ENCODE results near the gene IPO9.

Gene IPO9

DNA sequence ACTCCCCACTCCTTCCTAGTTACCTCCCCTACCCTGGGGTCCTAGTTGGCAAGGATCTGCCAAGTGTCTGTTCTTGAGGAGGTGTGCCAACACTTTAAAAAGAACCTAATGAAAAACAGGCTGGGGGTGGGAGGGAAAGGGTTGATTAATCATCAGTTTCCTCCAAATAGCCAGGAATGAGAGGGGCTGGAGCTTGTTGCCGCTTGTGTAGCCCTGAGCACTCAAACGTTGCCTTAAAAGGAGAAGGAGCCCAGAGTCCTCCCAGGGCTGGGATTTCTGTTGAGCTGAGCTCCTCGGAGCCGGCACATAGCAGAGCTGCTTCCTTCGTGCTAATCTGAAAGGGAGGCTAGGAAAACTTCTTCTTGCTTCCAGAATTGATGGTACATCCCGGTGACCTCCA is 75.6 kb downstream of the IPO9 start:
- DNase-seq (ENCODE audit: low read depth, low spot score), result no peak

DNA sequence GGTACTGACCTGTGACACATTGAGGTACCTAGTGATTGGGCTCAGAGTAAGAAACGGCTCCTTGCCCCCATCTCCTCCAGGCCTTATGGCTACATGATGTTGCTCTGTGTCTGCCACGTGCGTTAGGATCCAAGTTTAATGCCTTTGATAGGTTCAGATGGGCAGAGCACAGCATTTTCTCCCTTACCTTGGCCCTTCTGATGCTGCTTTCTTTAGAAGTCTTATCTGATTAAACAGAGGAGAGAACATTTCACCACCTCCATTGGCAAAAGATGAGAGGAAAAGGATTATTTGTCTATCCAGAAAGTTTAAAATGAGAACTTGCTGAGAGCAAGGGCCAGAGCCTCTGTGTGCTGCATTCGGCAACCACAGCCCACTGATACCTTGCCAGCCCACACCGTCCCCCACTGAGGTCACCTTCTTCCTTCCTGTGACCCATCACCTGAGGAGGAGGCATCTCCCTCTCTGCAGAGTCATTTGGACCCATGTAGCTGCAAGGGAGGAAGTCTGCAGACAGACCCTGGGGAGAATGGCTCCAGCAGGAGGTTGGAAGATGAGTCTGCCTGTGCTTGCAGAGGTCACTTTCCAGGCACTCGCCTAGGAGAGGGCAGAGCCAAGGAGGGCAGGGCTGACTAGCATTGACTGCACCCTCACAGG is 76.4 kb downstream of the IPO9 start:
- DNase-seq (ENCODE audit: low read depth, low spot score), result no peak

DNA sequence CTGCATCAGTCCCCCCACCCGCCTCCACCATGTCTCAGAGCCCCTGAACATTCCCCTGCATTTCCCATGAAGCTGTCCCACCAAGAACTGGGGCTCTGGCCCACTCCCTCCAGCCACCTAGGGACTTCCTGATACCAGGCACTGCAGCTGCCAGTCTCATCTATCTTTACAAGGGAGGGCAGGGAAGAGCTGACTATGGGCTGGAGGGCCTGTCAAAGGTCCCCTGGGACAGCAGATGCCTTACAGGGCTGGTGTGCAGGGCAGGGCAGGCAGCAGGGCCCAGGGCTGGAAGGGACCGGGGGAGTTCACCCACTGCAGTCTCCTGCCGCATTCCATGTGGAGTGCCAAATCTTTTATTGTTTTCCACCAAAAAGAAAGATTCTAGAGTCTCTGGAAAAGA is 77.4 kb downstream of the IPO9 start:
- no peak for DNase-seq (ENCODE audit: low read depth, low spot score)

DNA sequence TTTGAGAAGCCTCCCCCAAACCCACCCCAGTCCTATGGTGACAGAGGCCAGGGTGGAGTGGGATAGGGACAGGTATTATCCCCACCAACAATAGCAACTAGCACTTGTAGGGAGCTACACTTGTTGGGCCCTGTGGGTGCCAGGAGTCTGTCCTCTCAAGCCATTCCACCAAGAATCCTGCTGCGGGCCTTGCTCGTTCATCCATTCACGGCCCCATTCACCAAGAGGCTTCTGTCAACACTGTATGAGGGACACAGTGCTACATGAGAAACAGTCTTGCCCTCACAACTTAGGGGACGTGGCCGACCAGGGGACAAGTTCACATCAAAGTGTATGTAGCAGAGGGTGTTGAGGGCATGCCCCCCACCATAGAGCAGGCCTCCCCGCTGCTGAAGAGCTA is 78.7 kb downstream of the IPO9 start:
- DNase-seq (ENCODE audit: low read depth, low spot score), result no peak

DNA sequence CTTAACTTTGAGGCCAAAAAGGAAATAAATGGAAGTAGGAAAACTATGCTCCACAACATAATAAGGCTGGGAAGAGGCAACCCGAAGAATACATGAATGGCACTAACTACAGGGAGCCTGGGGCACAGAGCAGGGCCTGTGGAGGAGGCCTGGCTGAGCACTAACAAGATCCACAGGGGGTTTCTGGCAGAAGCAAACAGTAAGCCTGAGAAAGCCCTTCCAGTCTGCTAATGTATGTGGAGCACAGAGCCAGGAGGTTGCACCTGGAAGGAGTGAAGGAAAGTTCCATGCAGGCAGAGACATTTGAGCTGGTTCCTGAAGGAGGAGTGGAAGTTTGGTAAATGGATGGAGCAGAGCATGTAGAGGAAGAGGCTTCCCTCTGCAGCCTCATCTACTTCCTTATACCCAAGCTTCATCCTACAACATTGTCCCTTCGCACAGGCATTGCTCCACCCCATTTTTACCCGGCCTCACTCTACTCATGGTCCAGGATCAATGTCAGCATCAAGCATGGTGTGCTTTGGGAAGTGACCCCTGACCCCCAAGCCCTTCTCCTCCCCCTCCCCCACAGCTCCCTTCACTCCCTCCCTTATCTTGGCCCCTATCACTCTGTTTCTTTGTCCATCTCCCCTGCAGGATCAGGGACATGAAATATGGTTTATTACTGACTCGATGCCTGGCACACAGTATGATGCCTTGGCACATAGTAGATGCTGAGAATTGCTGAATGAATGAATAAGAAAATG is 83.0 kb downstream of the IPO9 start:
- peak; percentile 79 for DNase-seq (ENCODE audit: low read depth, low spot score)

DNA sequence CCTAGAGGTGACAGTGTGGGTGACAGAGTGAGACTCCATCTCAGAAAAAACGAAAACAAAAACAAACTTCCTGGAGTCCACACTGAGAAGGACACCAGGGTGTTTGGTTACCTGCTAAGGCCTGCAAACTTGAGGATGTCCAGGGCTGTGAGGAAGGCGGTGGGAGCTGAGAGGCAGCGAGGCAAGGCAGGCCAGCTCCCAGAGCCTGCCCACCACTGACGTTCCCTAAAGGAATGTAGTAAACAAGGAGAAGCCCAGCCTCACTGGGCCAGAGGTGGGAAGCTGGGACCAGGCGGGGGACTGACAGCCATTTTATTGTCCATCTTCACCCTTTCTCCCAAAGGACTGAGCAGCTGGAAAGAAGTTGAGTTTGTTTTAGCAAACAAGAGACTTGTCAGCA is 83.9 kb downstream of the IPO9 start:
- DNase-seq (ENCODE audit: low read depth, low spot score), result no peak

DNA sequence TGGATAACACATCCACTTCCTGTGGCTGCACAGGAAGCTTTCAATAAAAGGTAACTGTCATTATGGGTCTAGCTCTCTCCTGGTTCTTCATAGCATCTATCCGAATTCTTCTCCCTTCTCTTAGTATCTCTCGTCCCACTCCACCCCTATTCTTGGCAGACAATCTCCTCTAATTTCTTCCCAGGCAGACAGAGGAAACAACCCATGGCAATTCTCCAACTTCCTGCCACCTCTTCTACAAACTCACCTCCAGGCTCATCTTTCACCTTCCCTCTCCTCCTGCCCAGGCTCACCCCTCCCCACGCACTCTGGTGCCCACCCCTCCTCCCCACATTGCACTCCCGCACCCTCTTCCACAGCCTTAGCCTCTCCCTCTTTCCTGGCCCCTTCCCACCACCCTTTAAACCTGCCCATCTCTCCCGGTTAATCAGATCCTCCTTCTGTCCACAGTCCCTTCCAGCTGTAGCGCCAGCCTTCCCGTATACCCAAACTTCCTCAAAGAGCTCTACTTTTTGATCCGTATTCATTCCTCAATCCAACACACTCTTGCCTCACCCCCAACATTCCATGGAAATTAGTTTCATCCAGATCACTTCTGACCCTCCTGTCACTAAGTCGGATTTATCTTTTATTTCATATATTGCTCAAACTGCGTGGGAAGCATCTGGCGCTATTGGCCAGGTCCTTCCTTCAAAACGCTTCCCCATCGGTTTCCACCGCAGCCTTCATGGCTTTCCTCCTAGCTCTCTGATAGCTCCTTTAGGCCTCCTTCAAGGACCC is 85.7 kb downstream of the IPO9 start:
- no peak for DNase-seq (ENCODE audit: low read depth, low spot score)

DNA sequence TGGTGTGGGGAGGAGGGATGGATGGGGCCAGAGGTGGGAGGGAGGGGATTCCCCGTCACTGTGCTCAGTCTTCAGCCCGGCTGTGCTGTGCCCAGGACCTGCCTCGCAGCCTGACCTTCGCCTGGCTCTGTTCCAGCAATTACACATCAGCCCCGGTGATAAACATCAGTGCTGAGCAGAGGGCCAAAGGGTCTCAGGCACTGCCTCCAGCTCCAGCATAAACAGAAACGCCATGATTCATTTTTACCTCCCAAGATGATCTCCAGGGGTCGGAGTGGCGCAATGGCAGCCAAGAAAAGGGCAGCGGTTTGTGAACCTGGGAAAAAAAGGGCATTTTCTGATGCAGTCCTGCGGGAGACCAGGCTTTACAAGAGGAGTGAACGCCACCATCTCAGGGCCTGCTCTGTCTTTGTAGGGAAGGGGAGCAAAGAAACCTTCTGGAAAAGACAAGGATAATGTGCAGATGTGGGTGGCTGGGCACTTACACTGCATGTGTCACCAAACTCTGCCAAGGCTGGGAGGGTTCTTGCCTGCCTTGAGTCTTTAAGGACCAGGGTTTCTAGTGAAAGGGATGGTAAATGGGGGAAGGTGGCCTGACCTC is 87.8 kb downstream of the IPO9 start:
- DNase-seq (ENCODE audit: low read depth, low spot score), result peak; percentile 91

DNA sequence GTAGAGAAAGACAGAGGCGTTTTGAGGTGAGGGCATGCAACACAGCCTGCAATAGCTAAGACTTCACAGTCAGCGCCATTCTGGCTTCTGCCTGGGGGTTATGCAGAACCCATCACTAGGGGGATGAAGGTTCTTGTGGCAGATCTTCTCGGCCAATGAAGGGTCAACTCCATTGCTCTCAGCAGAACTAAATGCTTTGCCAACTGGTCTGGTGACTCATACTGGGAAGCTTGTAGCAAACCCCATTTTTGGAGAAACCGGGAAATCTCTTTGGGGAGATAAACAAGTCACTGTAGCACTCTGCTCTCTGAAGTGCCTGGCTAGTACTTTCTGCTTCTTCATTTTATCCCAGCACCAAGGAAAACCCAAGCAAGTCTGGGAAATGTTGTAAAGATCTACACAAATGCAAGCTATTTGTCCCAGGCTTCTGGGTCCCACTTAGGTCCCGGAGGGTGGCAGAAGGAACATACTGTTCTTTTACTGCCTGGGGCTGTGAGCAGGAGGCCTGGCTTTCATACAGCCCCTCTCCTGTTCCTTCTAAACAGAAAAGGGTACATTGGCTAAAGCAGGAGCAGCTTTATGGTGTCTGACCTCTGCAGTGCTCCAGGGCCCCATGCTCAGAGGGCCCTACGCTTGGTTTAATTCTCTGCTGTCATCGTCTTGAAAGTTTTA is 88.5 kb downstream of the IPO9 start:
- DNase-seq (ENCODE audit: low read depth, low spot score), result no peak

DNA sequence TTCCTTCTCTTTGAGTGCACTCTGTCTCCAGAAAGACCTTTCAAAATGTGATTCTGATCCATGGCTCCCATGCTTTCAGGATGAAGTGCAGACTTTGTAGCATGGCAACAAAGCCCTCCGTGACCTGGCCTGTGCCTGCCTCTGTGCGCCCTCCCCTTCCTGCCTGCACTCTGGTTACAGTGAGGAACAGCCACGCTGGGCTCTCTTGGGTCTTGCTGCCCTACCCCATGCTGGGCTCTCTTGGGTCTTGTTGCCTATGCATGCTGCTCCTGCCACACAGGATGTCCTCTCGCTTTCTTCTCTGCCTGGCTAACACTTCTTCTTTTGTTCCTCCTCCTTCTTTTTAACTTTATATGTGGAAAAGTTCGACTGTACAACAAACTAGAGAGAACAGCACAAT is 89.4 kb downstream of the IPO9 start:
- DNase-seq (ENCODE audit: low read depth, low spot score), result no peak

DNA sequence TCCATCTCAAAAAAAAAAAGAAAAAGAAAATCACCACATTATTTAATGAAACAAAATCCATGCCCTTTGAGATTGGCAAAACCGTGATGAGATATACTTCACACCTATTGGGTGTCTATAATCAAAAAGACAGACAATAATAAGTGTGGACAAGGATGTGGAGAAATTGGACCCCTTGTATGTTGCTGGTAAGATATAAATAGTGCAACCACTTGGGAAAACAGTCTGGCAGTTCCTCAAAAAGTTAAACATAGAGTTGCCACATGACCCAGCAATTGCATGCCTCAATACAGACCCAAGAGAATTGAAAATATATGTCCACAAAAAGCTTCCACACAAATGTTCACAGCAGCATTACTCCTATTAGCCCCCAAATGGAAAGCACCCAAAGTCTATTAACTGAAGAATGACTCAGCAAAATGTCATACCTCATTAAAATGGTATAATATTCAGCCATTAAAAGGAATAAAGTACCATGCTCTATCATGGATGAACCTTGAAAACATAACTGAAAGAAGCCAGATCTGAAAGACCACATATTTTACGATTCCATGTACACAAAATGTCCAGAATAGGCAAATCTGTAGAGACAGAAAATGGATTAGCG is 93.1 kb downstream of the IPO9 start:
- DNase-seq (ENCODE audit: low read depth, low spot score), result no peak

DNA sequence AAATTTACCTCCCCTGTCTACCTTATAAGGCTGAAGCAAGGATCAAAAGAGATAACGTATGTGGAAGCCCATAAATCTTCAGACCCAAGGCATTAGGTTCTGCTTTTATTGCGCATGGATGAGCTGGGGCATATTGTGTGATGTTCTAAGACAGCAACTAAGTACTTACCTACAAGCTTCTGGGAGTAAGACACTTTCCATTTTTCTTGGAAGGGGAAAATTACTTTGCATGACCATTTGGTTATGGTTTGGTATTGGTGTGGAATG is 96.3 kb downstream of the IPO9 start:
- DNase-seq (ENCODE audit: low read depth, low spot score), result no peak

DNA sequence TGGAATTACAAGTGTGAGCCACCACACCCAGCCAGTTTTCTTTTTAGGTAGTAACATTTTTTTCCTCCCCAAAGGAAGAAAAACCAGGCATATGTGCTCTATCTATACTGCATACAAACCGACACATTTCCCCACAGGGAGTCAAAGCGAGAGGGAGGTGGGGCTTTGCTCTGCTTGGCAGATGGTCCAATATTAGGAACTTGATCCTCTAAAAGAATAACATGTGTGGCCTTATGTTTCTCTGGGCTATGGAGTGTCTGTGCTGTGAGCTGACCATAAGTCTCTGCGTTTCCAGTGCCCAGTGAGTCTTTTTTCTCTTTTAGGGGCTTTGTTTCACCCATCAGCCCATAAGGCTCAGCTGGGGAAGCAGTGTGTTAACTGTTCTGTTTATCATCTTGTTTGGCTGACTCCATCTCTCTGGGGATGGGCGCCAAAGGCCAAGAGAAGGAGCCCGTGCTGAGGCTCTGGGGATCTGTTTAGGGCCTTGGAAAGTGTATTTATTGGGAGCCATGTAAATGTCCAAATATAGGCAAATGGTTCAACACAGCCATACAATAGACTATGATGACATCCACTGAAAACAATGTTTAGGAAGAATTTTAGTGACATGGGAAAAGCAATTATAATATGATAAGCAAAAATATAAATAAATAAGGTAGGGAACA is 97.2 kb downstream of the IPO9 start:
- DNase-seq (ENCODE audit: low read depth, low spot score), result no peak

DNA sequence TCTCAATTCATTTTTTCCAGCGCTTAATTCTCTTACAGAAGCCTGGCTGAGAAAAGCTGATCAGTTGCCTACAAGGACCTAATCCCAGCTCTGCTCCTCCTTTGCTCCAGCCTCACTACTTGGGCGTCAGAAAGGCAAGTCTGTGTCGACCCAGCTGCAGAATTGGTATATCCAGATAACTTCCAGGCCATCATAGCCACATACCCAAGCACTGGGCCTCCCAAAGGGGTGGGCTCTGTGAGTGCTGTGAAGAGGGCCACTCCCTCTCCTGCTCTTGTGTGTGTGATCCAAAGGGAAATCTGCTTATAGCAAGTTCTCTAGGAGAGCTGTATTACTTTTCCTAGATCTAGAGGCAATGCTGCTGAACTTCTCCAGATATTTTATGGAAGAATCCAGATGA is 99.3 kb downstream of the IPO9 start:
- no peak for DNase-seq (ENCODE audit: low read depth, low spot score)

DNA sequence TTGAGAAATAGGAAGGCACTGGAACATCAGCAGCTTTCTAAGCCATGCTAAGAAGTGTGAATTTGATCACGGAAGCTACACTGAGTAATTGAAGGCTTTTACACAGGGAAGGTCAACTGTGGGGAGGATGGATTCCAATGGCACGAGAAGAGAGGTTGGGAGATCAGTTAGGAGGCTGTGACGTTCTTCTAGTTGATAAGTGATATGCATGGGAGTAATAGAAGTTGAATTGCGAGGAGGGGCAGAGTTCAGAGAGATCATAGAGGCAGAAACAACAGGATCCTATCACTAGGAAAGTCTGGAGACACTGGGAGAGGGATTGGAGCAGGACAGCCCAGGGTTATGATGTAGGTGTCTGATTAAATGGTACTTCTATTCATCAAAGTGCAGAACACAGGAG is 101.2 kb downstream of the IPO9 start:
- DNase-seq (ENCODE audit: low read depth, low spot score), result no peak

DNA sequence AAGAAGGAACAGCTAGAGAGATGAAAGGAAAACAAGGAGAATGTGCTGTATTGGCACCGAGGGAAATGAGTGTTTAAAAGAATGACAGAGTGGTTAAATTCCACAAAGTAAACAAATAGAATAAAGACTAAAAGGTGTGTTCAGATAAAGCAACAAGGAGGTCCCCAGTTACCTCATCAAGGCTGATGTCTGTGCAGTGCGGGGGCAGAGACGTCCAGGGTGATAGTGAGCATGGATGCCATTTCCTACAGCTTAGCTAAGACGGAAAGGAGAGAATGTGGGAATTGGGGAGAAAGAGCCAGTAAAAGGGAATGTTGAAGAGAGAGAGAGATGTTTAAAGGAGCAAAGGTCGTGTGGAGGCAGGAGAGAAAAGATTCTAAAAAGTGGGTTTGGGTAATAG is 101.8 kb downstream of the IPO9 start:
- DNase-seq (ENCODE audit: low read depth, low spot score), result no peak
